C4-2B (cell line): Measurements from ENCODE around the gene ALKAL2.

Experiments used
- CTCF ChIP-seq: fragments of 450-650 bp; conservative IDR thresholded peaks from 2 replicates; pipeline ENCODE4 v1.5.1; 2017; ENCODE audit warnings: mild to moderate bottlenecking
- ZFX ChIP-seq: fragments of 450-650 bp; IDR thresholded peaks from 2 replicates; pipeline ENCODE4 v1.6.1; 2017

DNA sequence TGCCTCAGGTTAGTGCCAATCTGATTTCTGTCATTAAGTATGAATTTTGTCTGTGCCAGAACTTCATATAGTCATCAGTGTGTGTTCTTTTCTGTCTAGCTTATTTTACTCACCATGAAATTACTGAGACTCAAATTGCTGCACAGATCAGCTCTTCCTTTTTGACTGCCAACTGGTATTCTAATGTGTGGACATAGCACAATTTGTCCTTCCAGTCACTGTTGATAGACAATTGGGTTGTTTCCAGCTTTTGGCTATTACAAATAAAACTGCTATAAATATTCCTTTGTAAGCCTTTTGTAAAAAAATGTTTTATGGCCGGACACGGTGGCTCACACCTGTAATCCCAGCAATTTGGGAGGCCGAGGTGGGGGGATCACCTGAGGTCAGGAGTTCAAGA lies 31.8 kb downstream of the ALKAL2 start:
- TF ChIP-seq CTCF (no peak), ZFX (no peak)
